GM18520 (cell line): ENCODE results near the gene KDM6B.

ENCODE experiments used
- ATAC-seq: cut with Tn5 transposase; IDR thresholded peaks from one replicate; pipeline ENCODE4 v1.9.1; 2021; ENCODE audit not compliant: unreplicated experiment

Gene KDM6B

DNA sequence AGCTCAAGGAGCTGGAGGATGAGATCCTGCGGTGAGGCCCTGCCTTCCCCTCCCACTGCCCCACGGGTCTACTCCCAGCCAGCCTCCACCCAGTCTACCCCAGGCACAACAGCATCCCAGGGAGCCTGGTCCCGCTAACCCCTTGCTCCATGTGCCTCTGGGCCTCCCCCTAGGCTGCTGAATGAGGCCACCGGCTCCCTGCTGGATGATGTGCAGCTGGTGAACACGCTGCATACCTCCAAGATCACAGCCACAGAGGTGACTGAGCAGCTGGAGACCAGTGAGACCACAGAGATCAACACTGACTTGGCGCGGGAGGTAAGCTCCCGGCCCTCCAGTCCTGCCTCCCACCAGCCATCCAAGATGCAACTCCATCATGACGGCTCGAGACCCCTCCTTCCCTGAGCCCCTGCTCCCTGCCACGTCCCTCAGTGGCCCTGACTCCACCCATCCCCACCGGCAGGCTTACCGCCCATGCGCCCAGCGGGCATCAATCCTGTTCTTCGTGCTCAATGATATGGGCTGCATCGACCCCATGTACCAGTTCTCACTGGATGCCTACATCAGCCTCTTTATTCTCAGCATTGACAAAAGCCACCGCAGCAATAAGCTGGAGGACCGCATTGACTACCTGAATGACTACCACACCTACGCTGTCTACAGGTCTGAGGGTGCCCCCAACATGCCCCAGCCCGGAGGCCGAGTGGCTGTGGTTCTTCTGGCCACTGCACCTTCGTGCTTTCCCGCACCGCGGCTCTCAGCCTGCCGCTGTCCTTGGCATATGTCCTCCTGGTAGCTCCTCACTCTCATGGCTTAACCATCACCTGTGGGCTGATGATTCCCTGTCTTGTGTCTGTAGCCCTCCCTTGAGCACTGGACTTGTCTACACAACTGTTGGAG lies 15.0 kb upstream of the KDM6B start:
- no peak for ATAC-seq

DNA sequence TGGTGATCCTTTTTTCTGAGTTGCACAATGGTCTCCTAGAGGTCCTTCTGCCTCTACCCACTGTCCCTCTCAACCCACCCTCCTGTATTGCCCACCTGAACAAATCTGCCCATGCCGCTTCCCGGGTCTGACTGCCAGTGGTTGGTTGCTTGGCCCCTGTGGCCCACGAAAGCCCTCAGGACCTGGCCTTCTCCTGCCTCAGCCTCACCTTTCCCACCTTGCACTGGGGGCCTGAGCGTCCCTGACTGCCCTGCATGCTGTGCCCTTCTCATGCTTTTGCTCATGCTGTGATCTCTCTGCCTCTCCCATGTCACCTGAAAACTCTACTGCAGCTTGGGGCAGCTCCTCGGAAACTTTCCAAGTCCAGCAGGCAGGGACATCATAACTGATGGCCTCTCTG lies 13.8 kb upstream of the KDM6B start:
- ATAC-seq, result no peak

DNA sequence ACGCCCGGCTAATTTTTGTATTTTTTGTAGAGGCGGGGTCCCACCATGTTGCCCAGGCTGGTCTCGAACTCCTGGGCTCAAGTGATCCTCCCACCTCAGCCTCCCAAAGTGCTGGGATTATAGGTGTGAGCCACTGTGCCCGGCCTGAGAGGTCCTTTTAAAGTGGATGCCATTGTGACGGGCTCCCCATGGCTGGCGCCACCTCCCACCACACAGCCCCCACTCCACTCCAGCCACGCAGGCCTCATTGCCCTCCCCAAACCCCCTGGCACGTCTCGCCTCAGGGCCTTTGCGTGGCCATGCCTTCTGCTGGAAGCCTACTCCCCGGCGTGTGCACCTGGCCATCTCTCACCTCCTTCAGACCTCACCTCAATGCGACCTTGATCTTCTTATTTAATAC lies 11.9 kb upstream of the KDM6B start:
- ATAC-seq, result no peak

DNA sequence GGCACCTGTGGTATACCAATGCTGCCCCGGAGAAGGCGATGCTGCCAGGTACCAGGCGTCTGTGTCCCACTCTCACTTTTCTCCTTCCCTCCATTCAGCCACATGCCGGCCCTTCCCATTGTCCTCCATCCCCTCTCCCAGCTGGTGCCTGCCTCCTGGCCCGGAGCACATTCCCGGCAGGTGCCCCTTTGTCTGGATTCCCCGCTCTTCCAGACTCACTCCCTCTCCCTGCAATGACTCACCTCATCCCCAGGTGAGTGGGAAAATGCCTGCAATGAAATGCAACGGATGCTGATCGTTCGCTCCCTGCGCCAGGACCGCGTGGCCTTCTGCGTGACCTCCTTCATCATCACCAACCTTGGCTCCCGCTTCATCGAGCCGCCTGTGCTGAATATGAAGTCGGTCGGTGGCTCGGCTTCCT lies 10.4 kb upstream of the KDM6B start:
- ATAC-seq, result no peak

DNA sequence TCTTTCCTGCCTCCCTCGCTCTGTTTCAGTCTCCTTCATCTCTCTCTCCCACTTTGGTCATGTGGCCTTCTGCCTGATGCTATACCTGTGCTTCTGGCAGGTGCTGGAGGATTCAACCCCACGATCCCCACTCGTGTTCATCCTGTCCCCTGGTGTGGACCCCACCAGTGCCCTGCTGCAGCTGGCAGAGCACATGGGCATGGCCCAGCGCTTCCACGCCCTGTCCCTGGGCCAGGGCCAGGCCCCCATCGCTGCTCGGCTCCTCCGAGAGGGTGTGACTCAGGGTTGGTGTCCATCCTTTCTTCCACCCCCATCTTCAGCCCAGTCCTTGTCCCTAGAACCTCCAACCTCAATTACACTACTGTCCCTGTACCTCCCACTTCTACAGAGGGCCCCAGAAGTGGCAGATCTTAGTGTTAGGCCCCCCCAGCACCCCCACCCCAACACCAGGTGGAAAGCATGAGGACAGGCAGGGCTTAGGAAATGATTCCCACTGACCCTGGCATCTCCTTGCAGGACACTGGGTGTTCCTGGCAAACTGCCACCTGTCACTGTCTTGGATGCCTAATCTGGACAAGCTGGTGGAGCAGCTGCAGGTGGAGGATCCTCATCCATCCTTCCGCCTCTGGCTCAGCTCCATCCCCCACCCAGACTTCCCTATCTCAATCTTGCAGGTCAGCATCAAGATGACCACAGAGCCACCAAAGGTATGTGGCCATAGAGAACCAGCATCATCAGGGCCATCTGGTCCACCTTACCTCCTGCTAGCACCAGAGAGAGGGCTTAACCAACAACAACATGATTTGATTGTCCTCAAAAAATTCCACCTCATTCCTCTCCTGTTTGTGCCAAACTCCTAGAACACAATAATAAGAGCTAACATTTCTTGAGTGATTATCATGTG lies 9.7 kb upstream of the KDM6B start:
- no peak for ATAC-seq

DNA sequence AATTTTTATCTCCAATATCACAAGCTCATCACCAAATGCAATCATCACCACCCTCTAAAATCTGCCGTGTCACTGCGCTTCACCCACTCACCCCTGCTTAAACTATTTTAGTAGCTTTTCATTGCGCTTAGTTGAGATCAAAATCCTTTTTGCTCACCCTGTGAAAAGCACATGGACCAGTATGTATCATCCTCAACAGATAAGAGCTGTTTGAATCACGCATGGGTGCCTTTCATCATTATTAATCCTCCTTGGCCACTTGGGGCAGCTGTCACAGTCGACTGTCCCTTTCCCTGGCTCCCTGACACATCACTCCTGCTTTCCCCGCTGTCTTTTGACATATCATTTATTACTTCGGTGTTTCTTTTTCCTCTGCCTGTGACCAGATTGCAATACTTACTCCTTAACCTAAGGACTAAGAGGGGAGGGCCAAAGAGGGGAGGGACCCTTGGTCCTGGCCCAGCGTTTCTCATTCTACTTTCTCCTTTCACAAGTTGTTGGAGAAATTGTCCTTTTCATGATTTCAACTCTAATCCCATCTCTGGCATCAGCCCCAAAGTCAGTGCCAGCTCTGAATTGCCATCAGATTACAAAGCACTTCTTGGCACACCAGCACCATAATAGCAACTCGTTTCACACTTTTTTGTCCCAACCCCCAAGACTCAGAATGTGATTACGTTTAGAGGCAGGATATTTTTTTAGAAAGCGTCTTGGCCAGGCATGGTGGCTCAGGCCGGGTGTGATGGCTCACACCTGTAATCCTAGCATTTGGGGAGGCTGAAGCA lies 8.6 kb upstream of the KDM6B start:
- no peak for ATAC-seq

DNA sequence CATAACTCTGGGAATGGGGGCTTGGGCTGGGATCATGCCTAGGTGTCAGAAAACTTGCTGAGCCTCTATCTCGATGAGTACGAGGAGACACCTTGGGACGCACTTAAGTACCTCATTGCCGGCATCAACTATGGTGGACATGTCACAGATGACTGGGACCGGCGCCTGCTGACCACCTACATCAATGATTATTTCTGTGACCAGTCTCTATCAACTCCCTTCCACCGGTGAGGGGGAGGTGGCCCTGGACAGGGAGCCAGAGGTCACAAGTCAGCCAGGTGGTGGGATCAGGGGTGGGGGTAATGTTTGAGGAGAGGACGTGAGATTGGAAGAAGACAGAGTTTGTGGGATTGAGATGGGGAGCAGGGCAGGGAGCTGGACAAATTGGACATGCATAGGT lies 3.4 kb upstream of the KDM6B start:
- ATAC-seq, result no peak

DNA sequence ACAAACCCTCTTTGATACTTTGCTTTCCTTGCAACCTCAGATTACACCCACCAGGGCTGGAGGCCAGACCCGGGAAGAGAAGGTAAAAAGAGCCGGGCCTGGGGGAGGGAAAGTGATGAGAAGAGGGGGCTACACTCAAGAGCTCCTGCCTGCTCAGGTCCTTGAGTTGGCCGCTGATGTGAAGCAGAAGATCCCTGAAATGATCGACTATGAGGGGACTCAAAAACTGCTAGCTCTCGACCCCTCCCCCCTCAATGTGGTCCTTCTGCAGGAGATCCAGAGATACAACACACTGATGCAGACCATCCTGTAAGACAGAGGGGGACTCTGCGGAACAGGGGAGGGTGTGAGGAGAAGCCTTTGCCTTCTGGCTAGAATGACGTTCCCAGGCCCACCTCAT lies 2.8 kb upstream of the KDM6B start:
- ATAC-seq, result no peak

DNA sequence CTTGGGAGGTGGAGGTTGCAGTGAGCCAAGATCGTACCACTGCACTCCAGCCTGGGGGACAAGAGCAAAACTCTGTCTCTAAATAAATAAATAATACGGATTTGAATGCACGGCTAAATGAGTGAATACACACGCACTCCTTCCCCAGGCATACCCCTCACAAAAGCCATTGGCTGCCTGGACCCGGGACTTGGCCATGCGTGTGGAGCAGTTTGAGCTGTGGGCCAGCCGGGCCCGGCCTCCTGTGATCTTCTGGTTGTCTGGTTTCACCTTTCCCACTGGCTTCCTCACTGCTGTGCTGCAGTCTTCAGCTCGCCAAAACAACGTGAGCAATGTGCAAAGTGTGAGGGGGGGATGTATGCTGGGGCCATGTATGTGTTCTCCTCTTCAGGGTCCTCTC lies 1.6 kb upstream of the KDM6B start:
- no peak for ATAC-seq

DNA sequence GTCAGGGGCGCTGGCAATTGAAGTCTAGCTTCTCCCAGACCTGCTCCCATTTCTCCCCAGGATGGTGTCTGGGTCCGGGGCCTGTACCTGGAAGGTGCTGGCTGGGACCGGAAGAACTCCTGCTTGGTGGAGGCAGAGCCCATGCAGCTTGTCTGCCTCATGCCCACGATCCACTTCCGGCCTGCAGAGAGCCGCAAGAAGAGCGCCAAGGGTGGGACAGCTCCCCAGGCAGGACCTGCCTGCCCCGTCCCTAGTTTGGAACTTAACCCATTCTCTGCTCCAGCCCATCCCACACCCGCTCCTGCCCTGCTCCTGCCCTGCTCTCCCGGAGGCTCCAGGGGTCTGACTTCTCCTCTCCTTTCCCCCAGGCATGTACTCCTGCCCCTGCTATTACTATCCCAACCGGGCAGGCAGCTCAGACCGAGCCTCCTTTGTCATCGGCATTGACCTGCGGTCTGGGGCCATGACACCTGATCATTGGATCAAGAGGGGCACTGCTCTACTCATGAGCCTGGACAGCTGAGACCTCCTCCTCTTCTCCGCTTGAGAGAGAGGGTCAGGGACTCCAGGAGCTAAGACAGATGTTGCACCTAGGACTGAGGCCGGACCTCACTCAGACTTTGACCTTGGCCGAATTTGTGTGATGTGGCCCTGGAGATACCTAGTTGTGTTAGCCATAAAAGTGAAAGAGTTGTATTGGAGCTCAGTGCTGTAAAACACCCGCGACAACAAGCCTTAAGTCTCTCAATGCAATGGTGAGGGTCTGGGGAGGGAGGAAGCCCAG lies 814 bp upstream of the KDM6B start:
- no peak for ATAC-seq

DNA sequence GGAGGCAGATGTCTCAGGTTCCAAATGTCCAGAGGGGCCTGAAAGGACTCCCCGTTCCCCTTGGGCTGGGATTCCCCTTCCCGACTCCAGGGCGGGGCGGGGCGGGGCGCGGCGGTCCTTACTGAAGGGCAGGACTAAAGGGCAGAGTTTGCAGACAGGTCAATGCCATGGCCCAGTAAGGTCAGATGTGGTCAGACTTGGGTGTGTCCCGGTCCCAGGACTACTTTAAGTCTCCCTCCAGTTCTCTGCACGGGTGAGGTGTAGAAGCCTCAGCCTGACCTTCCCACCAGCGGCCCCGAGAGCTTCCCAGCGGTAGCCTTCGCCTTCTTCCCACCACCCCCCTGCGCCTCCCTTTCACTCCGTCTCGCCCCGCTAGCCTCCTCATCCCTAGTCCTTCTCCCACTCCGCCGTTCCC lies 532 bp downstream of the KDM6B start:
- ATAC-seq, result no peak

DNA sequence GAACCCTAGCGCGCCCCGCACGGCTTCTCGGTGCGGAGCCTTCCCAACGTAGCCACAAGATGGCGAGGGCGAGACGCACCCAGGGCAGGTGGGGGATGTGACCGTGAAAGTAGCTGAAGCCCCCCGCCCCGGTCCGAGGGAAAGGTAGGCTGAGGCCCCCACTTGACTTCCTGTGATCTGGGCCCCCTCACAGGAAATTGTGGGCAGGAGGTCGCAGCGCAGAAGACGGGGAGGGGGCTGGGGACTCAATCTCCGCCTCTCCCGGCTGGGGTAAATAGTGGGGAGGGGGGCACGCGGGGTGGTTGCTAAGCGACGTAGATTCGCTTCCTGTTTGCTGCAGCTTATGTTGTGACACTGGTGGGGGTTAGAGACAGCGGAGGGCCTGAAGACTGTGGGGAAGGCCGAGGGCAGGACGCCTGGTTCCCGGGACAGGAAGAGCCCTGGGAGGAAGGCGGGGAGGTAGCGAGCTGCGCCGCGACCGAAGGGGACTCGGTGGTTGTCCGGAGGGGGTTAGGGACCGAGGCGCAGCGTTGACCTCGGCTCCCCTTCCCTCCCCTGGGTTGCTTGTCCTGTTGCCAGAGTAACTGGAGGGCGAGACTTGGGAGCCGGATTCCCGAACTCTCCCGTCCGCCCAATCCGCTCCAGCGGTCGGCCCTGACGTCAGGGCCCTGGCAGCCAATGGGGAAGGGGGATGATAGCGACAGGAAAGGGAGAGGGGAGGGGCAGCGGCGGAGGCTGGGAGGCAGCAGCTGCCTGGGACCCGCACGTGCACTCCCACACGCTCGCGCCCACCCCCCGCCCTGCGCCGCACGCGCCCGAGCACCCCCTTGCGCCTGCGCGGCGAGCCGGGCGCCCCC lies 1.2 kb downstream of the KDM6B start:
- ATAC-seq, result peak; percentile 38

DNA sequence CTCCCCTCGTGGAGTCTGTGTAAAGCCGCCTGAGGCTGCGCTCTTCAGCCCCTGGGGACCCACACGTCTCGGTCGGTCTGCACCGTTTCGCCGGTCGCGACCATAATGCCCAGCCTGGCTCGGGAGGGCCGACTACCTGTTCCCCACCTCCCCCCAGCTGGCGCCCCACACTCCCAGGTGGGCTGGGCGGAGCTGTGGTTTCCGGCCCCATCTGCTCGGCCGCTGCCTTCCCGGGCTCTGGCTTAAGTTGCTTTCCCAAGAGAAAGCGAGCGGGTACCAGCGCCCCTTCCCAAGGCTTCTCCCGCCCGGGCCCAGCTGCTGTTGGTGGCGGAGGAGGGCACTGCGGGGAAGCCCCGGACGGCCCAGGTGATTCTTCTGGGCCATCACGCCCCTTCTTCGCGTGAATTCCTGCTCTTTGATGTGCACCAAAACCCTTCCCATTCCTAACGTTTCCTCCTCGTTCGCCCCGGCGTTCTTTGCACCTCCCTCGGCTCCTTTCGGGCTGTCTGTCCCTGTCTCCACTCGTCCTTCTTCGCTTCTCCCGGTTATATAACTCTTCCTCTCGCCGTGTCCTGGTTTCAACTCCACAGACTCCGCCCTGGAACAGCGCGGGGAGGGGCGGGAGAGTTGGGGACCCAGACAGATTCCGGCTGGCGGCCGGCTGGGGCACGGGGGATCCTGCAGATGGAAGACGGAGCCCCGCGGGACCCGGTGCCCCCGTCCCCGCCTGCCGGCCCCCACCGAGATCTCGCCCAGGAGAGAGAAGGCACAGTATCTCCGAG lies 2.0 kb downstream of the KDM6B start:
- ATAC-seq, result peak; percentile 18

DNA sequence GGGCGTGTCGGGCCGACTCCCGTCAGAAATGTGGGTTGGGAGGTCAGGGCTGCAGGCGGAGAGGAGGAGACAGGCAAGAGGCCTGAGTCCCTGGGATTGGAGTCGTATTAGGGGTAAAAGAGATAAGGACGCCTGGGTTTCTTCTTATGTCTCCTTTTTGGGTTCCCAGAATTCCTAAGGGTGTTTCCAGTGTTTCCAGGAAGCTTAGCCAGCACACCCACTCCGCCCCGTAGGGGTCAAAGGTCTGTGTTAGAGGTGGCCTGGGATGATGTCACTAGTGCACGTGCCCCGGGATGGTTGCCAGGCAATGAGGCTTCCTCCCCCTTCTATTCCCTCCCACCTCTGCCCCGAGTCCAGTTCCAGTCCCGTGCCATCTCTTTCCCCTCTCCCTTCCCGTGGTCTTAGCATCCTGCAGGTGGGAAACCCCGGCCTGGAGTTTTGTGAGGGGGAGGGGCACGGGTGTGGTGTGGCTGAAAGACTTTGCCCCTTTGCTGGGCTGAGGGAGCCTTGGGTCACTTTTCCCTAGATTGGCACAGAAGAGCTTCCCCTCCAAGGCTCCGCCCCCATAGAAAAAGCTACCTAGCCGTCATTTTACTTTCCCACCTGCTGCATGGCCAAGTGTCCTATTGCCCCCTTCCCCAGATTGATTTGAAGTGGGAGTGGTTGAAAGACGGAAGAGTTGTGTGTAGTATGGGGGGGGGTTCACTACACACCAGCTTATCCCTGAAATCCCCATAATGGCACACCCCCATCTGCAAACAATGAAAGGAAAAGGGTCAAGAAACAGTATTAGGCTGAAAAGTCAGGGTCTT lies 2.8 kb downstream of the KDM6B start:
- no peak for ATAC-seq

DNA sequence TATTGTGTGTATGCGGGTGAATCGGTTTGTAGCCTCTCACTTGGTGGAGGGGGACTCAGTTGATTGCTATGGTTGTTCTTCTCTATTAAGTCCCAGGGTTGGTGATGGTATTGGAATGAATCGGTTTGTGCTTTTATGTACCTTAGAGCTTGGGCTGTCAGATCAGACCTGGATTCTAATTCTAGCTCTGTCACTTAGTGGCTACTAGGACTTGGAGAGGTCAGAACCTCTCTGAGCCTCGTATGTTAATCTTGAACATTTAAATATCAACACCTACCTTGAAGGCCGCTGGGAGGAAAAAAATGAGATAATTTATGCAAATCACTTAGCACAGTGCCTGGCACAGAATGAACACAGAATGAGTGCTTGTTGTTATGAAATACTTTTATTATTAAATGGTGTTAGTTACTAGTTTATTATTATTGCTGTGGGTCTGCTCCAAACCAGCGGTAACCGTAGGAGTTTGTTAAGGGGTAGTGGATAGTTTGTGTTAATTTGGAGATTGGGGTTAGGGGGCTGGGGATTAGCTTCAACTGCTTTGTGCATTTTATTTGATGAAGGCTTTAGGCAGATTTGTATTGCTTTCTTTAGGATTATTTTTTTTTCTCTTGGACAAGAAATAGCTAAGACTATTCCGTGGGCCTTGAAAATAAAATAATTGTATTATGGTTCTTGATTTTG lies 3.5 kb downstream of the KDM6B start:
- ATAC-seq, result no peak

DNA sequence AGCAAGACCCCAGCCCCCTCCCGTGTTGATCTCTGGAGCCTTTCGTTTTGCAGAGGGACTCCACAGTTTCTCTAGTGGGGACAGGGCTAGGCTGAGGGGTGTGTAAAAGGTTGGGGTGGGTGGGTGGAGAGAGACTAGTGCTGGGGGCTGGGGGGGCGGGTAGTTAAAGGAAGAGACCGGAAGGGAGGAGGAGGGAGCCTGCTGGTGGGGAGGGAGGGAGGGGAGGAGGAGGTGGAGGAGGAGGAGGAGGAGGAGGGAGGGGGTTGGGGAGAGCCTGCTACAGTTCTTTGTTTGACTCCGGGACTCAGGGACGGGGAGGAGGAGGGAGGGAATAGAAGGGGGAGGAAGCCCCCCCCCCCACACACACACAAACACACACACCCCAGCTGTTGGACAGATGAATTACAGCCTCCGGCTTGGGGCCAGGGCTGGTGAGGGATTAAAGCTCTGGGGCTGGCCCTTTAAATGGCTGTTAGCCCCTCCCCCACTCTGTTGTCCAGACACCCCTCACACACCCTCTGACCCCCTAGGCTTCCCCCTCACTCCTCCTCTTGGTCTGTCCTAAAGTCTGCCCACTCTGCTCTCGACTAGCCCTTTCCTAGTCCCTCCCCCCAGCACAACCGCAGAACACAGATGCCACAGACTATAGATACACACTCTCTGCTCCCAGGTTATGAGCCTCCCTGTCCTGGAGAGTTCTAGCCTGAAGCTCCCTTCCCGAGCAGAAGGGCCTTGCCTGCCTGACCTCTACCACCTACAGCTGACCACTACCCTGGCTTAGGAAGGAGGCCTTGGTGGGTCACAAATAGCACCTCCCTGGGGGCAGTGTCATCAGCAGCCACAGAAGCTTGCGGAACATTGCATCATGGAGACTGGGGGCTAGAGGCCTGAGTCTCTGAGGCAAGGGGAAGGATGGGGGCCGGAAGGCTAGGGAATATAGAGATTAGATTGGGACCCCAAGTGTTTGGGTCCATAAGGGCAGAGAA lies 4.4 kb downstream of the KDM6B start:
- ATAC-seq, result no peak
